BE2C (cell line): Measurements from ENCODE around the gene ZCCHC2.

ENCODE experiments used
- DNase-seq: peaks from one replicate; pipeline ENCODE4 v3.0.0-alpha.2; 2020
- H3K27me3 ChIP-seq: fragments of 250-450 bp; sonication (Bioruptor Pico); 2 replicates; pipeline ENCODE4 v1.5.1; 2020; ENCODE audit warnings: mild to moderate bottlenecking
- H3K36me3 ChIP-seq: fragments of 250-450 bp; sonication (Bioruptor Pico); 2 replicates; pipeline ENCODE4 v1.5.1; 2020; ENCODE audit warnings: mild to moderate bottlenecking
- H3K4me1 ChIP-seq: fragments of 250-450 bp; sonication (Bioruptor Pico); 2 replicates; pipeline ENCODE4 v1.5.1; 2020
- H3K4me3 ChIP-seq: 2 replicates; pipeline ENCODE4 v1.5.1; 2011; ENCODE audit warnings: low read depth, low read length
- H3K9me3 ChIP-seq: fragments of 250-450 bp; sonication (Bioruptor Pico); 2 replicates; pipeline ENCODE4 v1.5.1; 2020
- TF ChIP-seq, protein P1 (sequence below): IDR thresholded peaks from 2 replicates; pipeline ENCODE4 v1.5.1; 2012; ENCODE audit warnings: mild to moderate bottlenecking, low read depth, low read length

The ZCCHC2 gene

DNA sequence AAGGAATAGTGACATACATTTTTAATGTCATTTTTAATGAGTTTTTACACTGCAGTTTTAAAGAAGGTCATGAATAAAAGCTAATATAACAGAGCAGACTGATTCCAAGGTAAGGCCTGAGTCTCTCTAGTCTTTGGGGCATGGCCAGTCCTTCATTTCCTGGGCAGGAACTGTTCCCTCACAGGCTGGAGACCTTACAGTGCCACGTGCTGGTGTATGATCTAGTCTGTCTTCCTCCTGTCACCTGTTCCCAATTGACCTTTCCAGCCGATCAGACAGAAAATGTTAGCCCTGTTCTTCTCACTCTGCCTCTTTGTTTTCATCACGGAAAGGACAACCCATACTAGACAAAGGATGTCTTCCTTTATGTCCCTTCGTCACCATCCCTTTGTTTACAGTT, 33.6 kb downstream of the ZCCHC2 start:
- TF ChIP-seq, protein P1, sequence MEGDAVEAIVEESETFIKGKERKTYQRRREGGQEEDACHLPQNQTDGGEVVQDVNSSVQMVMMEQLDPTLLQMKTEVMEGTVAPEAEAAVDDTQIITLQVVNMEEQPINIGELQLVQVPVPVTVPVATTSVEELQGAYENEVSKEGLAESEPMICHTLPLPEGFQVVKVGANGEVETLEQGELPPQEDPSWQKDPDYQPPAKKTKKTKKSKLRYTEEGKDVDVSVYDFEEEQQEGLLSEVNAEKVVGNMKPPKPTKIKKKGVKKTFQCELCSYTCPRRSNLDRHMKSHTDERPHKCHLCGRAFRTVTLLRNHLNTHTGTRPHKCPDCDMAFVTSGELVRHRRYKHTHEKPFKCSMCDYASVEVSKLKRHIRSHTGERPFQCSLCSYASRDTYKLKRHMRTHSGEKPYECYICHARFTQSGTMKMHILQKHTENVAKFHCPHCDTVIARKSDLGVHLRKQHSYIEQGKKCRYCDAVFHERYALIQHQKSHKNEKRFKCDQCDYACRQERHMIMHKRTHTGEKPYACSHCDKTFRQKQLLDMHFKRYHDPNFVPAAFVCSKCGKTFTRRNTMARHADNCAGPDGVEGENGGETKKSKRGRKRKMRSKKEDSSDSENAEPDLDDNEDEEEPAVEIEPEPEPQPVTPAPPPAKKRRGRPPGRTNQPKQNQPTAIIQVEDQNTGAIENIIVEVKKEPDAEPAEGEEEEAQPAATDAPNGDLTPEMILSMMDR, result no peak
- no peak for DNase-seq
- Histone ChIP-seq H3K9me3 (no peaks in the 10 kb centered on the region), H3K36me3 (no peaks in the 10 kb centered on the region), H3K4me3 (no peak overlapping the region), H3K4me1 (no peaks in the 10 kb centered on the region), H3K27me3 (no peaks in the 10 kb centered on the region)

DNA sequence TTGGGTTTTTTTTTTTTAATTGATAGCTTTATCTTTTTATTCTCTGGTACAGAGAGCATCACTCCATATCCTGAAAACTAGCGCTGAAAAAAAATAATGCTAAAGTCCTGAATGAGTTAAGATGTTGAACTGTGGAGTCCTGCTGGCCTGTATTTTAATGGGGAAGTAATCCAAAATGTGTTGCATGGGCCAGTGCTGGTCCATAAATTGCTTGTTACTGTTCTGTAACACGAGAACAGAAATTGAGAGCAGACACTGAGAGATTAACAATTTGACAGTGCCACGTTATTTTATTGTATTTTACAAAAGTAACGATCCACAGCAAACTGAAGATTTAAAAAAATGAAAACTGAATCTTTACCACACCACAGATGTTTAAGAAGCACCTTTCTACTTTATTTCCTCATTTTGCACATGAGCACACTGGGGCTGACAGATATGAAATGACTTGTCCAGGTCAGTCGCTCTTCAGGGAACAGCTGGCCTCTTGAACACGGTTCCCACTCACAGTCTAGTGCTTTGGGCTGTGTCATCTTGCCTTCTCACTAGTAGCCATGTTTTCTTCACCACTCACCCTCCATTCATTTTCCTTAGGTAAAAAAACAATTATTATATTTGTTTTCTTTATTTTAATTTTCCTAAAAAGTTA, 35.3 kb downstream of the ZCCHC2 start:
- no peak for DNase-seq
- no peaks in the 10 kb centered on the region for H3K27me3 ChIP-seq
- H3K4me1 ChIP-seq, result no peaks in the 10 kb centered on the region
- no peaks in the 10 kb centered on the region for H3K9me3 ChIP-seq
- TF ChIP-seq, protein P1, result no peak
- H3K36me3 ChIP-seq, result no peaks in the 10 kb centered on the region
- no peak overlapping the region for H3K4me3 ChIP-seq

DNA sequence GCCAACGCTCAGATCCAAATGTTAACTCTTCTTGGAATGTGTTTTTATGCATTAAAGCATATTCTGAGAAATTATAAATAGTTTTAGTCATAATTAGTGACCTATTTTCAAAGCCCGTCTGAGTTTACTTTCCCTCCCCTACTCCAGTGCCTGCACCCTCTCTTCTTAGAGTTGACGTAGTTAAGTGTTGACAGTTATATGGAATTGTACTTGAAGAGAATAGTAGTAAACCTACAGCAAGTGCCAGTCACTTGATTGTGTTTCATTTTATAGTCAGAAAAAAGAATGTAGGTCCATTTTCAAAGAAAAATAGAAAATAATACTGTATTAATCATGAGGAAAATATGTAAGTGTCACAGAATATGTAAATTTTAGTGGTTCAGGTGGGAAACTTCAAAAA, 41.2 kb downstream of the ZCCHC2 start:
- TF ChIP-seq, protein P1, result no peak
- Histone ChIP-seq H3K4me1 (no peaks in the 10 kb centered on the region), H3K36me3 (no peaks in the 10 kb centered on the region), H3K9me3 (no peaks in the 10 kb centered on the region), H3K27me3 (no peaks in the 10 kb centered on the region), H3K4me3 (no peak overlapping the region)
- DNase-seq, result no peak

DNA sequence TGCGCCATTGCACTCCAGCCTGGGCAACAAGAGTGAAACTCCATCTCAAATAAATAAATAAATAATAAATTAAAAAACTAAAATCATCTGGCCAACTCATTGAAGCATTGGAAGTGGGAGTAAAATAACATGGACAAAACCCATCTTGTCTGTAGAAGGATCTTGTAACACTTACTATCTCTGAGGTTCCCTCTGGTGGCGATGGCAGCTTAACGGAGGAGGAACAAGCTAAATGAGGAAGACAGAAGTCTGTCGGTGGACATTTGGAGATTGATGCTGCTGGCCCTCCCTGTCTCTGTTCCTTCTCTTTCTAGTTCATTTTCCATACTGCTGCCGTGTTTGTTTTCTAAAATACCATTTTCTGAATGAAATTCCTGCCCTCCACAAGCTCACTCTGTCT, 43.4 kb downstream of the ZCCHC2 start:
- H3K27me3 ChIP-seq, result no peaks in the 10 kb centered on the region
- no peaks in the 10 kb centered on the region for H3K9me3 ChIP-seq
- H3K36me3 ChIP-seq, result no peaks in the 10 kb centered on the region
- no peaks in the 10 kb centered on the region for H3K4me1 ChIP-seq
- TF ChIP-seq, protein P1, result peak; percentile 20; the same call in 1 of the 2 replicates
- no peak overlapping the region for H3K4me3 ChIP-seq
- no peak for DNase-seq

DNA sequence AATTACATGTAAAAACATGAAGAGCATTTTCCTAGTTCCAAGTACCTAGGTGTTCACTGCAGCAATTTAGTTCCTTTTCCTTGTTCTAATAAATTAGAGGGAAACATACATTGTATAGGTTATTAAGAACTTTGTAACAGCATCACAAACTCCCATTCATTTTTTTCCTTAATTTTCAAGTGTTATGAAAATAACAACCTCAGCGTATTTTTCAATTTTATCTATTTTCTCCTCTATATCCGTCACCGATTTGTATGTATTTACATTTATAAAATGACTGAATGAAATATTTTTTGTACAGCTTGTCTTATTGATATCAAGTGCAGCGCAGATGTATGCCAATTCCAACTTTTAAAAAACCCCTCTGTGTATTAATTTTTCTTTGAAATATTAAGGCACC, 44.0 kb downstream of the ZCCHC2 start:
- no peaks in the 10 kb centered on the region for H3K9me3 ChIP-seq
- no peak for DNase-seq
- H3K4me1 ChIP-seq, result no peaks in the 10 kb centered on the region
- no peak overlapping the region for H3K4me3 ChIP-seq
- H3K36me3 ChIP-seq, result no peaks in the 10 kb centered on the region
- no peaks in the 10 kb centered on the region for H3K27me3 ChIP-seq
- TF ChIP-seq, protein P1, result no peak

DNA sequence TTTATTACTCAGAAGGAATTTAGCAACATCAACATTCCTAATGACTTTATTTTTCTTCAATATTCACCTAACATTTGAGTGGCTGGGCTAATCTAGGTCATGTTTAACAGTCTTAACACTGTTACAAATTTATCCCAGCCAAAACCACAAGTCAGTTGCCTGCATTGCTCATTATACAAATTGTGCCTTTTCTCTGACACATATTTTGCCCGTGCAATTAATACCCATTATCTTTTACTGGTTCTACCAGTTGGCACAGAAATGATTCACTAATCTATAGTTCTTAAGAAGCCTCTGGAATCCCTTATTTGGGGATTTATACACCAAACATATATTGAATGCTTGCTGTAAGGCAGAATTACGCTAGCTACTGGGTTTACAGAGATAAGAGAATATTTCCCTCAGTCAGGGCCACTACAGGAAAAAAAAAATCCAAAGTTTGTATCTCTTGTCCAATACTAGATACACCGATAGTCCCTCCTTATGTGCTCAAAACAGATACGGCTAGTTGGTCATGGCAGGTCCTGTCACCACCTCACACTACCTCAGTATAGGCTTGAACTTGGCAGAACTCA, 46.3 kb downstream of the ZCCHC2 start:
- H3K9me3 ChIP-seq, result no peaks in the 10 kb centered on the region
- H3K4me1 ChIP-seq, result no peaks in the 10 kb centered on the region
- no peaks in the 10 kb centered on the region for H3K36me3 ChIP-seq
- DNase-seq, result no peak
- TF ChIP-seq, protein P1, result no peak
- H3K4me3 ChIP-seq, result no peak overlapping the region
- no peaks in the 10 kb centered on the region for H3K27me3 ChIP-seq
